Measurements from ENCODE around the gene USP13. TPM values are rescaled to one million over a fixed set of nuclear protein-coding genes. Genes with fewer than 3 reads are reported as not detected.
A peak's percentile ranks its signal among the peaks of the same experiment; 100 is the strongest.

USP13 gene
- total RNA-seq, 1 experiment from 2014 or later, result 27.8 TPM

DNA sequence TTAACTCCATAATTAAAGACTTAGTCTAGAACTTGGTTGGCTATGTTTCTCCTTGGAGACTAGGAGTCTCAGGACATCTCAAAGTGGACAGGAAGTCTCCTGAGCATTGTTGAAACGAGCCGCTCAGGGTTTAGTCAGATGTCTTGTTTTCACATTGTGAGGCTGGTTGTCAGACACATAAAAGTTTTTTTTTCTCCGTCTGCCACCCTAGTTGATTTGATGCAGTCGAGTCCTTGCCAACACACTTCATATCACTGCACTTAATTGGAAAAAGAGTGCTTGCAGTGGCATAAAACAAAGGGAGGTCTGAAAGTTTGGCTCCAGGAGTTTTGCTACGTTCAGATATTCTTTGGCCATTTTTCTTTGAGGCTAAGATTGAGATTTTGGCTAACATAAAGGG, 92.9 kb downstream of the USP13 start:
- Histone ChIP-seq H3K4me1 (ENCODE audit: control insufficient read depth, insufficient read depth, low read length) (no peaks in the 10 kb centered on the region), H3K27ac (ENCODE audit: low read length) (no peak overlapping the region), H3K36me3 (ENCODE audit: control insufficient read depth, insufficient read depth, low read length) (no peaks in the 10 kb centered on the region), H3K27me3 (ENCODE audit: control insufficient read depth, insufficient read depth, low read length) (no peaks in the 10 kb centered on the region), H3K4me3 (ENCODE audit: low read depth in 2 of 2, low read length in 2 of 2) (no peak overlapping the region), H3K9me3 (ENCODE audit: control insufficient read depth, insufficient read depth, low read depth, low read length) (no peaks in the 10 kb centered on the region)
- no TSS peak for BruUV-seq (replicated peaks)
- no peak for DNase-seq (ENCODE audit: low read depth, low spot score)
- TF ChIP-seq, protein P1, sequence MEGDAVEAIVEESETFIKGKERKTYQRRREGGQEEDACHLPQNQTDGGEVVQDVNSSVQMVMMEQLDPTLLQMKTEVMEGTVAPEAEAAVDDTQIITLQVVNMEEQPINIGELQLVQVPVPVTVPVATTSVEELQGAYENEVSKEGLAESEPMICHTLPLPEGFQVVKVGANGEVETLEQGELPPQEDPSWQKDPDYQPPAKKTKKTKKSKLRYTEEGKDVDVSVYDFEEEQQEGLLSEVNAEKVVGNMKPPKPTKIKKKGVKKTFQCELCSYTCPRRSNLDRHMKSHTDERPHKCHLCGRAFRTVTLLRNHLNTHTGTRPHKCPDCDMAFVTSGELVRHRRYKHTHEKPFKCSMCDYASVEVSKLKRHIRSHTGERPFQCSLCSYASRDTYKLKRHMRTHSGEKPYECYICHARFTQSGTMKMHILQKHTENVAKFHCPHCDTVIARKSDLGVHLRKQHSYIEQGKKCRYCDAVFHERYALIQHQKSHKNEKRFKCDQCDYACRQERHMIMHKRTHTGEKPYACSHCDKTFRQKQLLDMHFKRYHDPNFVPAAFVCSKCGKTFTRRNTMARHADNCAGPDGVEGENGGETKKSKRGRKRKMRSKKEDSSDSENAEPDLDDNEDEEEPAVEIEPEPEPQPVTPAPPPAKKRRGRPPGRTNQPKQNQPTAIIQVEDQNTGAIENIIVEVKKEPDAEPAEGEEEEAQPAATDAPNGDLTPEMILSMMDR (IDR thresholded peaks at IDR 0.05), result no peak
- TF ChIP-seq, protein P2, sequence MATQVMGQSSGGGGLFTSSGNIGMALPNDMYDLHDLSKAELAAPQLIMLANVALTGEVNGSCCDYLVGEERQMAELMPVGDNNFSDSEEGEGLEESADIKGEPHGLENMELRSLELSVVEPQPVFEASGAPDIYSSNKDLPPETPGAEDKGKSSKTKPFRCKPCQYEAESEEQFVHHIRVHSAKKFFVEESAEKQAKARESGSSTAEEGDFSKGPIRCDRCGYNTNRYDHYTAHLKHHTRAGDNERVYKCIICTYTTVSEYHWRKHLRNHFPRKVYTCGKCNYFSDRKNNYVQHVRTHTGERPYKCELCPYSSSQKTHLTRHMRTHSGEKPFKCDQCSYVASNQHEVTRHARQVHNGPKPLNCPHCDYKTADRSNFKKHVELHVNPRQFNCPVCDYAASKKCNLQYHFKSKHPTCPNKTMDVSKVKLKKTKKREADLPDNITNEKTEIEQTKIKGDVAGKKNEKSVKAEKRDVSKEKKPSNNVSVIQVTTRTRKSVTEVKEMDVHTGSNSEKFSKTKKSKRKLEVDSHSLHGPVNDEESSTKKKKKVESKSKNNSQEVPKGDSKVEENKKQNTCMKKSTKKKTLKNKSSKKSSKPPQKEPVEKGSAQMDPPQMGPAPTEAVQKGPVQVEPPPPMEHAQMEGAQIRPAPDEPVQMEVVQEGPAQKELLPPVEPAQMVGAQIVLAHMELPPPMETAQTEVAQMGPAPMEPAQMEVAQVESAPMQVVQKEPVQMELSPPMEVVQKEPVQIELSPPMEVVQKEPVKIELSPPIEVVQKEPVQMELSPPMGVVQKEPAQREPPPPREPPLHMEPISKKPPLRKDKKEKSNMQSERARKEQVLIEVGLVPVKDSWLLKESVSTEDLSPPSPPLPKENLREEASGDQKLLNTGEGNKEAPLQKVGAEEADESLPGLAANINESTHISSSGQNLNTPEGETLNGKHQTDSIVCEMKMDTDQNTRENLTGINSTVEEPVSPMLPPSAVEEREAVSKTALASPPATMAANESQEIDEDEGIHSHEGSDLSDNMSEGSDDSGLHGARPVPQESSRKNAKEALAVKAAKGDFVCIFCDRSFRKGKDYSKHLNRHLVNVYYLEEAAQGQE (IDR thresholded peaks at IDR 0.05; ENCODE audit: insufficient read depth in 1 of 2, low read depth in 2 of 2, low read length in 1 of 2), result no peak
- TF ChIP-seq SIN3A (IDR thresholded peaks at IDR 0.05; ENCODE audit: borderline replicate concordance, insufficient read depth, low read depth, low read length), result no peak
- TF ChIP-seq TCF7L2 (IDR thresholded peaks at IDR 0.05; ENCODE audit: low read depth, low read length), result no peak
- no peak for TF ChIP-seq POLR2AphosphoS5 (IDR thresholded peaks at IDR 0.05; ENCODE audit: low read depth, low read length)
- POLR2A ChIA-PET, result no interaction called here
- CTCF ChIA-PET, result no interaction called here
- intact Hi-C loops (cut with micrococcal nuclease; ENCODE audit: unreplicated experiment) (no loop called here), in situ Hi-C loops (cut with HindIII; ENCODE audit: low pct_unique_long_range_greater_than_20kb, low sequenced_read_pairs) (no loop called here)
- ATAC-seq, result no peak

DNA sequence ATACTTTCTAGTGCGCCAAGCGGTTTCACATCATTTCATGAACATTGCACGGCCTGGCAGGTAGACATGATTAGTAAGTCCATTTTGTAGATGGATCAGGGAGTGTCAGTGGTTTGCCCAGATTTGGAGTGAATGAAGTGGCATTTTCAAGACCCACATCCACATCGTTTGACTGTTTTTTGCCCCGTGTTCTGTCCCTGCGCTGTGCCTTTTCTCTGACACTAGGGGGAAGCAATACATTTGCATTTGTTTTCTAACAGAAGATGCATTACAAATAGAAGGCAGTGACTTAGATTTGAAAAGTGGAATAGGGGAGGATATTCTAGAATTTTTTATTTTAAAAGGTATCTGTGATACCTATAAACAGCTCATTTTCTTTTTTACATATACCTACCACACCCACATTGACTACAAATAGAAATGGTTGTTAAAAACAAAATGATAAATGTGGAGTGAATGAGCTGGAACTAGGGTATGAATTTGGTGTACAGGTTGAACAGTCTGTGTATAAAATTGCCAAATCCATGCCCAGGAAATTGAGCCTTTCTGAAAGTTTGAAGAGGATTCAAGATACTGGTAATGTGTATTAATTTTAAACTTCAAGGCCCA, 98.0 kb downstream of the USP13 start:
- peak; percentile 80 for ATAC-seq
- no TSS peak for BruUV-seq (replicated peaks)
- Histone ChIP-seq H3K36me3 (ENCODE audit: control insufficient read depth, insufficient read depth, low read length) (no peaks in the 10 kb centered on the region), H3K27ac (ENCODE audit: low read length) (no peak overlapping the region), H3K9me3 (ENCODE audit: control insufficient read depth, insufficient read depth, low read depth, low read length) (no peaks in the 10 kb centered on the region), H3K4me1 (ENCODE audit: control insufficient read depth, insufficient read depth, low read length) (no peaks in the 10 kb centered on the region), H3K4me3 (ENCODE audit: low read depth in 2 of 2, low read length in 2 of 2) (no peak overlapping the region), H3K27me3 (ENCODE audit: control insufficient read depth, insufficient read depth, low read length) (no peaks in the 10 kb centered on the region)
- ChIA-PET CTCF (no interaction called here), POLR2A (no interaction called here)
- TF ChIP-seq, protein P2 (IDR thresholded peaks at IDR 0.05; ENCODE audit: insufficient read depth in 1 of 2, low read depth in 2 of 2, low read length in 1 of 2), result no peak
- TF ChIP-seq SIN3A (IDR thresholded peaks at IDR 0.05; ENCODE audit: borderline replicate concordance, insufficient read depth, low read depth, low read length) (no peak), TCF7L2 (IDR thresholded peaks at IDR 0.05; ENCODE audit: low read depth, low read length) (no peak), POLR2AphosphoS5 (IDR thresholded peaks at IDR 0.05; ENCODE audit: low read depth, low read length) (no peak)
- TF ChIP-seq, protein P1 (IDR thresholded peaks at IDR 0.05), result peak; percentile 83
- no peak for DNase-seq (ENCODE audit: low read depth, low spot score)
- intact Hi-C loops (cut with micrococcal nuclease; ENCODE audit: unreplicated experiment), result no loop called here
- in situ Hi-C loops (cut with HindIII; ENCODE audit: low pct_unique_long_range_greater_than_20kb, low sequenced_read_pairs), result no loop called here
